ENCODE results near the gene TSSK2. TPM values are rescaled to one million over a fixed set of nuclear protein-coding genes. Genes with fewer than 3 reads are reported as not detected.
A peak's percentile ranks its signal among the peaks of the same experiment; 100 is the strongest.

The TSSK2 gene
- total and polyA plus RNA-seq, 2 experiments from 2014 or later: not detected

DNA sequence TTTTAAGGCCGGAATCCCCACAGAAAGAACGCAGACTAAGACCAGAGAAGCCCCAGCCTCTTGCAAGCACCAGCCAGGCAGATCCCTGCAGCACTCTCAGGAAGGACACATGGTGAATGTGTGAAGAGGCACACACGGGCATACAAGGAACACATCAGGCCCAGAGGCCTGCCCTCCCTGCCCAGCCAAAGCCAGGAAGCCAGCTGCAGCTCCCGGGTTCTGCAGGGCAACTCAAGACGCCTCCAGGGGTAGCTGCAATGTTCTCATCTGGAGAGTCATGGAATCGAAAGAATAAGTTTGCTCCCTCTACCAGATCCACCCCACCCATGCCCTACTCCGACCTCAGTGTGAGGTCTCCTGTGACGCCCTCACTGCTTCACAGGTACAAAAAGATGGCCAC, 11.2 kb upstream of the TSSK2 start:
- Histone ChIP-seq H3K79me2 (peaks cover 67% of the 10 kb centered on the region), H3K4me1 (ENCODE audit: insufficient read depth) (peaks cover 15% of the 10 kb centered on the region), H3K4me2 (peak overlapping the region; percentile 91), H2AFZ (no peak overlapping the region), H3K27ac (peak overlapping the region; percentile 55), H4K20me1 (ENCODE audit: insufficient read depth, poor library complexity, severe bottlenecking) (peaks cover 67% of the 10 kb centered on the region), H3K36me3 (replicated peaks; ENCODE audit: insufficient read depth, low read depth) (no peaks in the 10 kb centered on the region), H3K9me3 (ENCODE audit: low read depth) (no peaks in the 10 kb centered on the region), H3K9me2 (replicated peaks; ENCODE audit: insufficient read depth) (no peaks in the 10 kb centered on the region), H3K27me3 (no peaks in the 10 kb centered on the region), H3K4me3 (no peak overlapping the region)
- DNase-seq (ENCODE audit: low spot score): no peak
- 93% methylated on average over 7 of the region's 8 CpGs for WGBS (ENCODE audit: low lambda C conversion rate, missing lambda C conversion rate)
- TF ChIP-seq EZH2 (IDR thresholded peaks at IDR 0.05; ENCODE audit: borderline replicate concordance) (no peak), EZH2phosphoT487 (IDR thresholded peaks at IDR 0.05; ENCODE audit: low read depth, severe bottlenecking, unreplicated experiment) (no peak)
- TF ChIP-seq, protein P1, sequence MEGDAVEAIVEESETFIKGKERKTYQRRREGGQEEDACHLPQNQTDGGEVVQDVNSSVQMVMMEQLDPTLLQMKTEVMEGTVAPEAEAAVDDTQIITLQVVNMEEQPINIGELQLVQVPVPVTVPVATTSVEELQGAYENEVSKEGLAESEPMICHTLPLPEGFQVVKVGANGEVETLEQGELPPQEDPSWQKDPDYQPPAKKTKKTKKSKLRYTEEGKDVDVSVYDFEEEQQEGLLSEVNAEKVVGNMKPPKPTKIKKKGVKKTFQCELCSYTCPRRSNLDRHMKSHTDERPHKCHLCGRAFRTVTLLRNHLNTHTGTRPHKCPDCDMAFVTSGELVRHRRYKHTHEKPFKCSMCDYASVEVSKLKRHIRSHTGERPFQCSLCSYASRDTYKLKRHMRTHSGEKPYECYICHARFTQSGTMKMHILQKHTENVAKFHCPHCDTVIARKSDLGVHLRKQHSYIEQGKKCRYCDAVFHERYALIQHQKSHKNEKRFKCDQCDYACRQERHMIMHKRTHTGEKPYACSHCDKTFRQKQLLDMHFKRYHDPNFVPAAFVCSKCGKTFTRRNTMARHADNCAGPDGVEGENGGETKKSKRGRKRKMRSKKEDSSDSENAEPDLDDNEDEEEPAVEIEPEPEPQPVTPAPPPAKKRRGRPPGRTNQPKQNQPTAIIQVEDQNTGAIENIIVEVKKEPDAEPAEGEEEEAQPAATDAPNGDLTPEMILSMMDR (IDR thresholded peaks at IDR 0.05; ENCODE audit: poor library complexity): no peak

DNA sequence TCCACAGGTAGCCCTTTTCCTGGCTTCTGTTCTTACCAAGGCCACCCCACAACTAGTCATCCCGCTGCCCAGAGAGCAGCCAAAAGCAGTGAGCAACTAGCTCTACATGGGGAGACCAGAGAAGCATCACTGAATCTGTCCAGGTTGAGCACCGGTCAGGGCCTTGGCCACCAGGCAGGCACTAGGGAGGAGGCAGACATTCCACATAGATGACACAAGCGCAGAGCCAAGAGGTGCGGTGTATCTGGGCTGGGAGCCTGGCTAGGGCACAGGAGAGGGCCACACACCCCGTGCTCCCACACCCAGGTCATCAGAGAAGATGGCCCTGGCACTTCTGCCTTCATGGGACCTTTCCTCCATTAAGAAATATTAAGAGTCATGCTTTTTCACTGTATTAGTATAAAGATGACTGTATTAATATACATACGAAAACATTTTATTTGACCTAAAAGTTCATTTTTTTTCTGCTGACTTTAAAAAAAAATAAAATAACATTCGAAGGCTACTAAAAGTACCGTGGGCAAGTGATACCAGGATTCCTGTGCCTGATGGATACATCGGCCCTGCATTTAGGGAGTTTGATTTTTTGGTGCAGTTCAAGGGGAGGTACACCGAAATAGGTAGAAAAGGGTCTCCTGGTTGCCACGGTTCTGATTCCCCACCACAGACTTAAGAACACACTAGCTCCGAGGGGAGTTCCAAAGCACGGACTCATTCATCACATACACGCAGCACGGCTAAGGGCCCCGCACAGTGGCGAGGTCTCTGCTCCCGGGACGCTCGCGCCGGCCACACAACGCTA, 10.1 kb upstream of the TSSK2 start:
- Histone ChIP-seq H4K20me1 (ENCODE audit: insufficient read depth, poor library complexity, severe bottlenecking) (peaks cover 57% of the 10 kb centered on the region), H3K9me3 (ENCODE audit: low read depth) (no peaks in the 10 kb centered on the region), H3K79me2 (peaks cover 57% of the 10 kb centered on the region), H3K36me3 (replicated peaks; ENCODE audit: insufficient read depth, low read depth) (no peaks in the 10 kb centered on the region), H3K4me3 (peak overlapping the region; percentile 68), H3K9me2 (replicated peaks; ENCODE audit: insufficient read depth) (no peaks in the 10 kb centered on the region), H3K27ac (peak overlapping the region; percentile 95), H3K27me3 (no peaks in the 10 kb centered on the region), H3K4me2 (peak overlapping the region; percentile 91), H3K4me1 (ENCODE audit: insufficient read depth) (peaks cover 15% of the 10 kb centered on the region), H2AFZ (peak overlapping the region; percentile 82)
- WGBS (ENCODE audit: low lambda C conversion rate, missing lambda C conversion rate): 15% methylated on average over 23 of the region's 23 CpGs
- TF ChIP-seq EZH2phosphoT487 (IDR thresholded peaks at IDR 0.05; ENCODE audit: low read depth, severe bottlenecking, unreplicated experiment) (no peak), EZH2 (IDR thresholded peaks at IDR 0.05; ENCODE audit: borderline replicate concordance) (no peak)
- TF ChIP-seq, protein P1 (IDR thresholded peaks at IDR 0.05; ENCODE audit: poor library complexity): no peak
- peak; percentile 76 for DNase-seq (ENCODE audit: low spot score)

DNA sequence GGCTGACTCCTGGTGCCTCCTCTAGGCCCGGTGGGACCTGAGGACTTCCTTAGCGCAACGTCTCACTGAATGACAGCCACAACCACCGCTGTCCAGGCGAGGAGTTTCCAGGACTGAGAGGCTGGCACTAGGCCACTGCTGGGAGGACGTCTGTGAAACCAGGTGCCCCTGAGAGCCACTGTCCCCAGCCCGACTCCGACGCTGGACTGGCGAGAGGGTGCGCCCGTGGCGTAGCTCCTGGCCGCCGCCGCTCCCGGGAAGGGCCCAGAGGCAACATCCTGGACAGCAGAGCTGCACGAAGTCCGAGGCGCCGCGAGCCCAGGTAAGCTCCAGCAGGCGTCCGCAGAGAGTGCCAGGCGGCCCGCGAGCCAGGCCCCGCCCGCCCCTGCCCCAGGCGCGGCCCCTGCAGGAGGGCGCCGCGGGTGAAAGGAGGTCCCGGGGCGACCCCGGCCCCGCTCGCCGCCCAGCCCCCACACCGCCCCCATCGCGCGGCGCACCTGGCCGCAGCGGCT, 9.4 kb upstream of the TSSK2 start:
- H3K27ac ChIP-seq: peak overlapping the region; percentile 95
- no peak for TF ChIP-seq EZH2phosphoT487 (IDR thresholded peaks at IDR 0.05; ENCODE audit: low read depth, severe bottlenecking, unreplicated experiment)
- no peak for TF ChIP-seq EZH2 (IDR thresholded peaks at IDR 0.05; ENCODE audit: borderline replicate concordance)
- TF ChIP-seq, protein P1 (IDR thresholded peaks at IDR 0.05; ENCODE audit: poor library complexity): no peak
- DNase-seq (ENCODE audit: low spot score): peak; percentile 82
- H3K9me2 ChIP-seq (replicated peaks; ENCODE audit: insufficient read depth): no peaks in the 10 kb centered on the region
- peak overlapping the region; percentile 68 for H3K4me3 ChIP-seq
- H4K20me1 ChIP-seq (ENCODE audit: insufficient read depth, poor library complexity, severe bottlenecking): peaks cover 50% of the 10 kb centered on the region
- H3K27me3 ChIP-seq: no peaks in the 10 kb centered on the region
- H2AFZ ChIP-seq: peak overlapping the region; percentile 82
- 1% methylated on average over 42 of the region's 47 CpGs for WGBS (ENCODE audit: low lambda C conversion rate, missing lambda C conversion rate)
- H3K36me3 ChIP-seq (replicated peaks; ENCODE audit: insufficient read depth, low read depth): no peaks in the 10 kb centered on the region
- H3K79me2 ChIP-seq: peaks cover 50% of the 10 kb centered on the region
- no peaks in the 10 kb centered on the region for H3K9me3 ChIP-seq (ENCODE audit: low read depth)
- peak overlapping the region; percentile 91 for H3K4me2 ChIP-seq
- H3K4me1 ChIP-seq (ENCODE audit: insufficient read depth): peaks cover 15% of the 10 kb centered on the region

All from hepatocyte (in vitro differentiated cells).